Stimulated activated CD4-positive, alpha-beta T cell treated with anti-CD3 and anti-CD28 coated beads, Interleukin-4, amount 100 ng/mL, for 4 hours (primary cell): ENCODE results near the gene ST3GAL4.
A peak's percentile ranks its signal among the peaks of the same experiment; 100 is the strongest.

ENCODE experiments used
- DNase-seq, 2 experiments: peaks; one replicate each; pipeline ENCODE4 v3.0.0-alpha.2; 2020

ST3GAL4 gene

GRCh38 chr11:126430581-126431335 lies 75.3 kb downstream of the ST3GAL4 start:
- no peak for DNase-seq

DNA sequence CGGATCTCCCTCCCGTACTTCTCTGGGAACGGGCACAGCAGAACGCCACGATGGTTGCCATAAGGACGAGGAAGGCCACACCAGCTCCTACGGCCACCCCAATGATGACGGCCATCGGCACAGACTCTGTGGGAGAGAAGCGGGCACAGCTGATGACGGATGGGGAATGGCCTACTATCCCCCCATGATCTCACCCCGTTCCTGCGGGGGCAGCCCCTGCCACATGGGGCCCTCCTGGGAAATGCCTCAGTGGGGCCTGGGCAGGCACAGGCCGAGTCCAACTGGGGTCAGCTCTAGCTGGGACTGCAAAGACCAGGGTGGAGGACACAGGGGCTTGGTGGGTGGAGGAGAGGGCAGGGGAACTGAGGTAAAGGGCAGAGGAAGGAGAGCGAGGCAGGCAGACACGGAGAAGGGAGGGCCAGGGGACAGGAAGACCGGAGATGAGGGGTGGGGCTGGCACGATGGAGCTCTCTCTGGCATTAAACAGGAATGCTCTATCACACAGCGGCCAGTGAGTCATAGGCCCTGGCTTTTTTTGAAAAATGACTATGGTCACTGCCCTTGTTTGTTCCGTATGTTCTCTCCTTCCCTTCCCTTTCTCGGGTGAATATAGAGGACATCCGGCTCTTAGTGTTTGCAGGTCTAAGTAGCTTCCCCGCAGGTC lies 76.0 kb downstream of the ST3GAL4 start:
- no peak for DNase-seq

DNA sequence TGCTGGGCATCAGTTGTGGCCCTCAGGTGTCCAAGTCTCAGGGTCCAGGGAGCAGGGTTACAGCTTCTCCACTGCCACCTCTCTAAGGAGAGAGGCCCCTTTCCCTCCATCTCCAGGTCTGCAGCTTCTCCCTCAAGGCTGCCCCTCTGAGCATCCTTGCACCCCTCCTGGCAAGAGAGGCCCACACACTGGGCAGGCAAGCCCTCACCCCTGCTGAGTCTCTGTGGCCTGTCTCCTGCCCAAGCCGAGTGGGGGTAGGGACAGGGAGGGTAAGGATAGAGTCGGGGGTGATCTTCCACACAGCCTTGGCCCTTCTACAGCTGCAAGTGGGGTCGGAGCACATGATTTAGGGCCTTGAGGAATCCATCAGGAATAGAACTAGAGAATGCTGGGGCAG lies 76.6 kb downstream of the ST3GAL4 start:
- DNase-seq = no peak

GRCh38 chr11:126432525-126432924 lies 77.0 kb downstream of the ST3GAL4 start:
- DNase-seq = no peak

DNA sequence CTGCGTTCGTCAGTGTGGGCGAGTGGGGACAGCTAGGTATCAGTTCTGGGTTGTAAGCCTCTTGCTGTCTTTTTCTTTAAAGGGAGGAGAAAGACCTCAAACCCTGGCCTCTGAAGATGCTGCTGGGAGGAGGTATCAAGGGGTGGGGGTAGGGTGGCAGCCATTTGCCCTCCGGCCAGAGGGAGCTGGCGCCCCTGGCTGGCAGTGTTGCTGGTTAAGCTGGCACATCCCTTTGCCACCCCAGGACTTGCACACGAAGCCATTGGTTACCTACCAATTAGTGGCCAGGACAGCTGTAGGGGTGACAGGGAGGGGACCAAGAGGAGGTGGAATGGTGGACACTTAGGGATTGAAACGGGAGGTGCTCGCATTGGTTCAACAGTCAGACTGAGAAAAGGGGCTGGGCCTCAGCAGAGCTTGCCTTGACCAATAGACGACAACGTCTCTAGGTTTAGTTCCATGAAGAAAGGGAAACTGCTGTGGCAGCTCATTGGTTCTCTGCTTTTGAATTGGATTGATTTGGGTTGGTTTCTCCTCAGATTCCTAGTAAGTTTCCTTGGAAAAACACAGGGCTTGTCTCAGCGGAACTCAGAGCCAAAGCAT lies 77.9 kb downstream of the ST3GAL4 start:
- no peak for DNase-seq

GRCh38 chr11:126433989-126434949 lies 78.8 kb downstream of the ST3GAL4 start:
- no peak for DNase-seq

GRCh38 chr11:126434950-126435335 lies 79.5 kb downstream of the ST3GAL4 start:
- no peak for DNase-seq

GRCh38 chr11:126436209-126436755 lies 80.8 kb downstream of the ST3GAL4 start:
- no peak for DNase-seq

GRCh38 chr11:126437731-126438130 lies 82.2 kb downstream of the ST3GAL4 start:
- DNase-seq = no peak

DNA sequence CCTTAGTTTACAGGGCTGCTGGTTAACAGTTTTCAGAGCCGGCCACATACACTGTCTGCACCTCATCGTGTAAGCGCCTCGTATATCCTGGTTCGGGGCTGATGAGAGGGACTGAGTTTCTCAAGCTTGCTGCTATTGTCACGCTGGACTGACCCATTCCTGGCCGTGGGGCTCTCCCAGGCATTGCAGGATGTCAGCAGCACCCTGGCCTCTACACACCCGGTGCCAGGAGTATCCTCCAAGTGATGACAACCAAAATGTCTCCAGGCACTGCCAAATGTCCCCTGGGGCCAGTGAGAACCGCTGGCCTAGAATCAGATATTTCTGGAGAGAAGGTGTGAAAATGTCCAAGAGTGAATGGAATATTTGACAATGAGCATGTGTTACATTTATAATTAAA lies 82.8 kb downstream of the ST3GAL4 start:
- DNase-seq = no peak

GRCh38 chr11:126438691-126439090 lies 83.2 kb downstream of the ST3GAL4 start:
- DNase-seq = no peak

GRCh38 chr11:126440276-126440675 lies 84.8 kb downstream of the ST3GAL4 start:
- DNase-seq = no peak

GRCh38 chr11:126440792-126441514 lies 85.5 kb downstream of the ST3GAL4 start:
- DNase-seq = peak; percentile 60 to 64

DNA sequence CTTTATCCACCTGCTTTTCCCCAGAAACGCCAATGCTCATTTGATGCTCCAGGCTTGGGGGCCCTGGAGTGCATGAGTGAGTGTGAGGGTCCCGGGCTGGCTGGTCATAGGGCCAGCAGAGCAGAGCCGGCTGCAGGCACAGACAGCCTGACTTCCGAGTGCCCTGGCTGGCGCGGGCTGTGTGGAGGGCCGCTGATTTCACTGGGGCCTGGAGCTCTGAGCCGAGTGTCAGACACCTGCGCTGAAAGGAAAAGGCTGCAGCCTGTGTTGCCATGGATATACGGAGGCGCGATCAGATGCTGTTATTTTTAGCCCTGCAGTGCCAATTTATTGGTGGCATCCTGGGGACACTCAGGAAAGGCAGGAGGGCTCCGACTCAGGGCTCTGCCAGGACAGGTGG lies 87.6 kb downstream of the ST3GAL4 start:
- DNase-seq = no peak

GRCh38 chr11:126444072-126444471 lies 88.6 kb downstream of the ST3GAL4 start:
- DNase-seq = no peak

GRCh38 chr11:126446581-126446980 lies 91.1 kb downstream of the ST3GAL4 start:
- DNase-seq = no peak

DNA sequence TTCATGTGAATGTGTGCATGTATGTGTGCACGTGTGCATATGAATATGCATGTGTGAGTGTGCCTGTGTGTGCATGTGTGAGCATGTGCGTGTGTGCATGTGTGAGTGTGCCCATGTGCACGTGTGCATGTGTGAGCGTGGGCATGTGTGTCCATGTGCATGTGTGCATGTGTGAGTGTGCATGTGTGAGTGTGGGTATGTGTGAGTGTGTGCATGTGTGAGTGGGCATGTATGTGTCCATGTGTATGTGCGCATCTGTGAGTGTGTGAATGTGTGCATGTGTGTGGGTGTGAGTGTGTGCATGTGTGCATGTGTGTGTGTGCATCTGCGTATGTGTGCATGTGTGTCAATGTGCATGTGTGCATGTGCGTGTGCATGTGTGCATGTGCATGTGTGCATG lies 94.7 kb downstream of the ST3GAL4 start:
- no peak for DNase-seq

- no peak for DNase-seq
Observed at GRCh38 chr11:126450806-126451205, 95.3 kb downstream of the ST3GAL4 start.

DNA sequence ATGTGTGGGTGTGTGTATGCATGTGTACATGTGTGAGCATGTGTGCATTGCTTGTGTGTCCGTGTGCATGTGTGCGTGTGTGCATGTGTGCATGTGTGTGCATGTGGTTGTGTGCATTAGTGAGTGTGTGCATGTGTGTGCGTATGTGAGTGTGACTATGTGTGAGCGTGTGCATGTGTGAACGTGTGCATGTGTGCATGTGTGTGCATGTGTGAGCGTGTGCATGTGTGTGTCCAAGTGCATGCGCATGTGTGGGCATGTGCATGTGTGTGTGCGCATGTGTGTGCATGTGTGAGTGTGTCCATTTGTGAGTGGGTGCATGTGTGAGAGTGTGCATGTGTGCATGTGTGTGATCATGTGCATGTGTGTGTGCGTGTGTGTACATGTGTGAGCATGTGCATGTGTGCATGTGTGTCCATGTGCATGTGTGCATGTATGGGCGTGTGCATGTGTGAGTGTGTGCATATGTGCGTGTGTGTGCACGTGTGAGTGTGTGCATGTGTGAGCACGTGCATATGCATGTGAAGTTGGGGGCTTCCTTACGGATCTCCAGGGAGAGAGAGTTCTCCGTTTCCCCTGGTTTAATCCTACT lies 95.8 kb downstream of the ST3GAL4 start:
- no peak for DNase-seq

DNA sequence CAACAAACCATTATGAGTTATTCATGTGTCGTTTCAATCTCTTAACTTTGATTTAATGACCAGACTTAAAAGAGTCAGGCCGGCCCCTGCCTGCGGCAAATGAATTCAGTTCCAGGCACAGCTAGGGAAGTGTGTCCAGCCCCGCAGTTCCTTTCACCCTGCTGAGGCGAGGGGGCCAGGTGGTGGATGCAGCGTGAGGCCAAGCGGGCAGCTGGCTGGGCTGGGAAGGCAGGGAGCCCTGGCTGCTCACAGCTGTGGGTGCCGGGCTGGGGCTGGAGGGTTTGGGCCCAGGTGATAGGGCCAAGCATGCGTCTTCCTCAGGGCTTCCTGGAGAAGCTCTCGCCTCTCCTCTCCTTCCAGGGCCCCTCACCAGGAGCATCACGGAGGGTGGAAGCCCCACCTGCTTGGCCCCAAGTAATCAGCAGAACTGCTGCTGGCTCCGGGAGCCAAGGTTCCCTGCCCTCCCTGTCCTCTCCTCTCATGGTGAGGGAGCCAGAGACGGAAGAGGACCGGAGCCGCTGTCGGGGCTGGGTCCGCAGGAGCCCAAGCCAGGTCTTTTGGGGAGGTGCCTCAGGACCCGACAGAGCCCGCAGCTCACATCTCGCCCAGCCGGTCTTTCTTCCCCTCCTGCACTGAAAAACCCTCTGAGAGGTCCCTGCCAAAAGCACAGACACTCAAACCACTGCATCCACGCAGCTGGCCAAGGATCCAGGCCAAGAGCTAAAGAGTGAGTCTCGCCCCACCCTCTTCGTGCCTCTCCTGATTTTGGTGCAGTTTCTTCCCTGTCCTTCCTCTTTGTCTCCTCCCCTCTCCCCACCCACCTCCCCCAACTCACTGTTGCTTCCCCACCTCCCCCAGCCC lies 97.0 kb downstream of the ST3GAL4 start:
- DNase-seq = no peak

GRCh38 chr11:126456089-126456488 lies 100.6 kb downstream of the ST3GAL4 start:
- no peak for DNase-seq
